ENCODE results near the gene ZSWIM4.

DNA sequence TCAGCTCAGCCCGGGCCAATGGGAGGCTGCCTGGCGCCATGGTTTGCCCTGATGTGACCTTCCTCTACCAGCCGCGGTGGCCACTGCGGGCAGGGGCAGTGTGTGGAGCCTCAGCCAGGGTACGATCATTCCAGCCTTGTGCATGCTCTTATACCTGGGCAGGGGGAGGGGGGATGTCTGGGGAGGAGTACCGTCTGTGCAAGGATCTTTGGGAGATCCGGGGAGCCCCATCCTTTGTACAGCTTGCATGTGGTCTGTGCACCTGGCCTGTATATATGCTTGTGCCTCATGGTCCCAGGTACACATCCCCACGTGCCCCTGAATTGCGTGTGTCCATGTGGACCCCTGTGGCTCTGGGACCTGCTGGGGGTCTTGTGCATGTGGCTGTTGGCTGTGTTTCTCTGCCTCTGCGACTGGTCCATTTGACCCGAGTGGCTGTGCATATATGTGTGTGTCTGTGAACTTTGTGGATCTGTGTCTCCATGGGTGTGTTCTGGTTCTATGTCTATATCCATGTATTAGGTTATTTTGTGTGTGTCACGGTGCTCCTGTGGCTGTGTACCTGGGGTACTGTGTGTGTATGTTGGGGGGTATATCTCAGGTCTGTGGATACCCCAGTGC, 68.9 kb downstream of the ZSWIM4 start:
- TF ChIP-seq TAF1 (IDR thresholded peaks at IDR 0.05; ENCODE audit: borderline replicate concordance, insufficient read depth, low read length) (no peak), POLR2AphosphoS5 (IDR thresholded peaks at IDR 0.05; ENCODE audit: low read depth, low read length) (no peak), SIN3A (IDR thresholded peaks at IDR 0.05; ENCODE audit: borderline replicate concordance, insufficient read depth, low read length) (no peak)
- TF ChIP-seq, protein P1, sequence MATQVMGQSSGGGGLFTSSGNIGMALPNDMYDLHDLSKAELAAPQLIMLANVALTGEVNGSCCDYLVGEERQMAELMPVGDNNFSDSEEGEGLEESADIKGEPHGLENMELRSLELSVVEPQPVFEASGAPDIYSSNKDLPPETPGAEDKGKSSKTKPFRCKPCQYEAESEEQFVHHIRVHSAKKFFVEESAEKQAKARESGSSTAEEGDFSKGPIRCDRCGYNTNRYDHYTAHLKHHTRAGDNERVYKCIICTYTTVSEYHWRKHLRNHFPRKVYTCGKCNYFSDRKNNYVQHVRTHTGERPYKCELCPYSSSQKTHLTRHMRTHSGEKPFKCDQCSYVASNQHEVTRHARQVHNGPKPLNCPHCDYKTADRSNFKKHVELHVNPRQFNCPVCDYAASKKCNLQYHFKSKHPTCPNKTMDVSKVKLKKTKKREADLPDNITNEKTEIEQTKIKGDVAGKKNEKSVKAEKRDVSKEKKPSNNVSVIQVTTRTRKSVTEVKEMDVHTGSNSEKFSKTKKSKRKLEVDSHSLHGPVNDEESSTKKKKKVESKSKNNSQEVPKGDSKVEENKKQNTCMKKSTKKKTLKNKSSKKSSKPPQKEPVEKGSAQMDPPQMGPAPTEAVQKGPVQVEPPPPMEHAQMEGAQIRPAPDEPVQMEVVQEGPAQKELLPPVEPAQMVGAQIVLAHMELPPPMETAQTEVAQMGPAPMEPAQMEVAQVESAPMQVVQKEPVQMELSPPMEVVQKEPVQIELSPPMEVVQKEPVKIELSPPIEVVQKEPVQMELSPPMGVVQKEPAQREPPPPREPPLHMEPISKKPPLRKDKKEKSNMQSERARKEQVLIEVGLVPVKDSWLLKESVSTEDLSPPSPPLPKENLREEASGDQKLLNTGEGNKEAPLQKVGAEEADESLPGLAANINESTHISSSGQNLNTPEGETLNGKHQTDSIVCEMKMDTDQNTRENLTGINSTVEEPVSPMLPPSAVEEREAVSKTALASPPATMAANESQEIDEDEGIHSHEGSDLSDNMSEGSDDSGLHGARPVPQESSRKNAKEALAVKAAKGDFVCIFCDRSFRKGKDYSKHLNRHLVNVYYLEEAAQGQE (IDR thresholded peaks at IDR 0.05; ENCODE audit: insufficient read depth in 1 of 2, low read depth in 2 of 2, low read length in 2 of 2): no peak
